ENCODE measurements around the gene CSNK1G2.

GRCh38 chr19:1917926-1918325, 23.0 kb upstream of the CSNK1G2 start:
- no peak for TF ChIP-seq CTCF (IDR thresholded peaks at IDR 0.05)
- TF ChIP-seq POLR2A (IDR thresholded peaks at IDR 0.05) = no peak
